HG03135 (cell line): ENCODE measurements around the gene HCFC1R1.
"Not testable (repeated sequence)": the region's sequence is repeated elsewhere in the genome, so short reads cannot be mapped to it uniquely, and the experiment has no call there.

Experiments used
- ATAC-seq: cut with Tn5 transposase; IDR thresholded peaks from one replicate; pipeline ENCODE4 v1.9.1; 2021; ENCODE audit warnings: mild to moderate bottlenecking, moderate library complexity; ENCODE audit not compliant: unreplicated experiment

Gene HCFC1R1

DNA sequence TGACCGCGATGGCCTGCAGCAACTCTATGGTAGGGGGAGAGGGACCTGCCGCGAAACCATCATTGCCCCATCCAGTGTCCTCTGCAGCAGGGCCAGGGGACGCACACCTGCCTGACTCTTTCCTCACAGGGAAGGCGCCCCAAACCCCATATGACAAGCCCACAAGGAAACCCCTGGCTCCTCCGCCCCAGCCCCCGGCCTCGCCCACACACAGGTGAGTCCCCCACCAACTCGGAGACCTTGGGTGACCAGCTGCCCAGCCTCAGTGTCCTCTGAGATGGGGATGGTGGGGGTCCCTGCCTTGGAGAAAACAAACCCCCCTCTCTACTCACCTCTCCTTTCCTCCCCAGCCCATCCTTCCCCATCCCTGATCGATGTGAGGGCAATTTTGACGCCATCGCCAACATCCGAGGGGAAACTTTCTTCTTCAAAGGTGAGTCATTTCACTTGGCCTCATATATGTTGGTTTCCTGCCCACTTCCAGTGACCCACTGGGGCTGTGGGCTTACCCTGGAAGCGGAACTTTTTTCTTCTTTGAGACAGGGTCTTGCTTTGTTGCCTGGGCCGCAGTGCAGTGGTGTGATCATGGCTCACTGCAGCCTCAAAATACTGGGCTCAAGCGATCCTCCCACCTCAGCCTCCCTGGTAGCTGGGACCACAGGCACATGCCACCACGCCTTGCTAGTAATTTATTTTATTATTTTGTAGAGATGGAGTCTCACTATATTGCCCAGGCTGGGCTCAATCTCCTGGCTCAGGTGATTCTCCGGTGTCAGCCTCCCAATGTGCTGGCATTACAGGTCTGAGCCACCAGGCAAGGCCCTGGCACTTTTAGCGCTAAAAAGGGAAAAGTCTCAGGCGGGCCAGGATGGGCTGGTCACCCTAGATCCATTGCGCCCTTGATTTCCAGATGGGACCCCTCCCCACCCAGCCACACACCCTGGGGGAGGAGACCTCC is 33.7 kb upstream of the HCFC1R1 start:
- ATAC-seq, result no peak

GRCh38 chr16:3056336-3057180 is 32.8 kb upstream of the HCFC1R1 start:
- ATAC-seq, result no peak

GRCh38 chr16:3055734-3056115 is 32.0 kb upstream of the HCFC1R1 start:
- not testable (repeated sequence) for ATAC-seq

GRCh38 chr16:3054965-3055733 is 31.4 kb upstream of the HCFC1R1 start:
- no peak for ATAC-seq

GRCh38 chr16:3053330-3053710 is 29.6 kb upstream of the HCFC1R1 start:
- ATAC-seq, result not testable (repeated sequence)

GRCh38 chr16:3052571-3053329 is 29.0 kb upstream of the HCFC1R1 start:
- not testable (repeated sequence) for ATAC-seq

GRCh38 chr16:3051494-3051893 is 27.8 kb upstream of the HCFC1R1 start:
- ATAC-seq, result no peak

- no peak for ATAC-seq
Measured at GRCh38 chr16:3051009-3051408, 27.3 kb upstream of the HCFC1R1 start.

GRCh38 chr16:3050487-3050886 is 26.7 kb upstream of the HCFC1R1 start:
- no peak for ATAC-seq

- no peak for ATAC-seq
Measured at GRCh38 chr16:3049921-3050481, 26.3 kb upstream of the HCFC1R1 start.

- no peak for ATAC-seq
Measured at GRCh38 chr16:3047387-3047720, 23.6 kb upstream of the HCFC1R1 start.

- no peak for ATAC-seq
Measured at GRCh38 chr16:3046641-3047386, 23.1 kb upstream of the HCFC1R1 start.

GRCh38 chr16:3045758-3046640 is 22.3 kb upstream of the HCFC1R1 start, which contains the start of gene MMP25:
Gene MMP25, plus strand, starts transcription at chr16:3046561. Its CDS starts 357 bp downstream, at chr16:3046918.
- ATAC-seq, result no peak

DNA sequence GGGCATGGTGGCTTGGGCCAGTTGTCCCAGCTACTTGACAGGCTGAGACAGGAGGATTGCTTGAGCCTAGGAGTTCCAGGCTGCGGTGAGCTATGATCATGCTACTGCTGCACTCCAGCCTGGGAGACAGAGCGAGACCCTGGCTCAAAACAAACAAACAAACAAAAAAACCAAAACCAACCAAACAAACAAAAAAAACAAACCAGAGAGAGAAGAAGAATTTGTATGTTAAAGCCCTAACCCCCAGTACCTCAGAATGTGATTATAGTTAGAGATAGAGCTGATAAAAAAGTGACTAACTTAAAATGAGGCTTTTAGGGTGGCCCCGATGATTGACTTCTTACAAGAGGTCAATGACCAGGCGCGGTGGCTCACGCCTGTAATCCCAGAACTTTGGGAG is 21.0 kb upstream of the HCFC1R1 start:
- ATAC-seq, result no peak

- no peak for ATAC-seq
Measured at GRCh38 chr16:3042376-3042775, 18.6 kb upstream of the HCFC1R1 start.

DNA sequence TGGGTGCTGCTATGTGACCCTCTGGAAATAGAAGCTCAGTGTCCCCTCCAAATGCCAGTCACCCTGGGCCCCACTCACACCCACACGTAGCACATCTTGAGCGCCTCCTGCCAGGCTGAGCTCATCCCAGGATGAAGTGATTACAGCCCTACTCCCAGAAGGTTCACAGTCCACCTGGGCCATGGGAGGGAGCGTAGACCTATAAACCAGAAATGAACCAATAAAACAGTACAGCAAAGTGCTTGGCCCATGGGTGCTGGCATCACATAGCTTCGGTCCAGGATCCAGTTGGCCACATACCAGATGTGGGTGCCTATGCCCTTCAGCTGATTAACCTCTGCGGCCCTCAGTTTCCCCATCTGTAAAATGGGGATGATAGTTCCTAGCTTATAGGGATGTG is 15.2 kb upstream of the HCFC1R1 start:
- ATAC-seq, result no peak

DNA sequence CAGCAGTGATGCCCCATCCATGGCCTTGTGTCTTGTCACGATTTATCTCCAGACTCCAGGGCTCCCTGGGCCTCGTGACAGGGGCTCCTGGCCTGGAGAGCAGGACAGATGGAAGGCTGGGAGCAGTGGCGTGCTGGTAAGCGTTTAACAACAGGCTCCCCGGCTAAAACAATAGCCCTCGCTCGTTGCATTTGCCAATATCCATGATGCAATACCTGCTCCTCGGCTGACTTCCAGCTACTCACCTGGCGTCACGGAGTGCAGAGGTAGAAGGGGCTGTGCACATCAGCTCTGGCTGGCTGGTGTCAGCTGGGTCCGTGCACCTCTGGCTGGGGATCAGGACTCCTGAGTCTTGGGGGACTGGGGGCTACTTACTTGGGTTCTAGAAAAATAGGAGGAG is 14.5 kb upstream of the HCFC1R1 start:
- ATAC-seq, result no peak

GRCh38 chr16:3036726-3037315 is 13.1 kb upstream of the HCFC1R1 start, which contains the start of gene BICDL2:
Gene BICDL2, minus strand, starts transcription at chr16:3036944. Its CDS starts 1,448 bp downstream, at chr16:3035496.
- ATAC-seq, result no peak
